HepG2 (cell line): Measurements from ENCODE around the gene DLX1. TPM values are rescaled to one million over a fixed set of nuclear protein-coding genes. Genes with fewer than 3 reads are reported as not detected.
A peak's percentile ranks its signal among the peaks of the same experiment; 100 is the strongest.

Experiments
- AGO2 ChIP-seq: fragments of 200-400 bp; formaldehyde crosslinking; optimal IDR thresholded peaks from 2 replicates; pipeline ENCODE3; 2017; ENCODE audit warnings: mild to moderate bottlenecking, low read depth, low read length, moderate library complexity
- BCL6 ChIP-seq: IDR thresholded peaks from 2 replicates; pipeline ENCODE4 v1.6.1; 2016; ENCODE audit warnings: missing genetic modification reagents, missing compliant biosample characterization
- ETV5 ChIP-seq: IDR thresholded peaks from 2 replicates; pipeline ENCODE4 v1.6.1; 2018; ENCODE audit warnings: missing biosample characterization, missing genetic modification reagents, inconsistent platforms, borderline replicate concordance
- GLI4 ChIP-seq: sonication (generic); formaldehyde crosslinking; IDR thresholded peaks from 2 replicates; pipeline ENCODE4 v1.5.1; 2020; ENCODE audit warnings: missing genetic modification reagents, mild to moderate bottlenecking, moderate library complexity, borderline replicate concordance
- HOXA9 ChIP-seq: sonication (generic); formaldehyde crosslinking; IDR thresholded peaks from 2 replicates; pipeline ENCODE4 v1.8.1; 2022; ENCODE audit warnings: missing genetic modification reagents, mild to moderate bottlenecking, moderate library complexity, borderline replicate concordance
- MEIS2 ChIP-seq: sonication (generic); formaldehyde crosslinking; IDR thresholded peaks from 2 replicates; pipeline ENCODE4 v1.9.0; 2021; ENCODE audit warnings: mild to moderate bottlenecking, missing genetic modification reagents
- MTF2 ChIP-seq: sonication (generic); formaldehyde crosslinking; IDR thresholded peaks from 2 replicates; pipeline ENCODE4 v1.5.0; 2020; ENCODE audit warnings: missing genetic modification reagents, borderline replicate concordance
- RCOR2 ChIP-seq: IDR thresholded peaks from 2 replicates; pipeline ENCODE4 v1.6.1; 2016; ENCODE audit warnings: missing biosample characterization, missing genetic modification reagents
- TBP ChIP-seq: sonication (generic); formaldehyde crosslinking; IDR thresholded peaks from 2 replicates; pipeline ENCODE4 v1.5.0; 2020; ENCODE audit warnings: missing genetic modification reagents
- YY1 ChIP-seq: IDR thresholded peaks from 2 replicates; pipeline ENCODE4 v1.6.1; 2011; ENCODE audit warnings: low read length, low read depth, moderate library complexity, mild to moderate bottlenecking; ENCODE audit not compliant: insufficient read depth, insufficient replicate concordance
- ZNF589 ChIP-seq: sonication (generic); formaldehyde crosslinking; conservative IDR thresholded peaks from 2 replicates; pipeline ENCODE4 v1.8.0; 2022; ENCODE audit warnings: mild to moderate bottlenecking, moderate library complexity, missing genetic modification reagents
- ZNF614 ChIP-seq: IDR thresholded peaks from 2 replicates; pipeline ENCODE4 v1.6.1; 2018; ENCODE audit warnings: missing biosample characterization, missing genetic modification reagents, inconsistent platforms, borderline replicate concordance
- ZNF709 ChIP-seq: sonication (generic); formaldehyde crosslinking; IDR thresholded peaks from 2 replicates; pipeline ENCODE4 v1.5.0; 2020; ENCODE audit warnings: mild to moderate bottlenecking, missing genetic modification reagents
- polyA plus RNA-seq, 8 experiments: library from polyadenylated mRNA; depleted of rRNA in 3 of 8; stranded (reverse) in 7 of 8; unstranded in 1 of 8; fragments of >200 nt; fragmentation: Illumina TruSeq in 4 of 8; extraction: Trizol in 4 of 8; gene quantifications; 2 replicates each; pipeline versions ENCODE4 v1.2.1 to v1.2.3, GENCODE V29; 2011 to 2016; ENCODE audit warnings: low read depth in 4 of 8, missing spikeins in 1 of 8, mixed read lengths in 1 of 8; ENCODE audit not compliant: insufficient read depth in 1 of 8
- total RNA-seq, 5 experiments: library from RNA; depleted of rRNA; stranded (reverse); fragments of >200 nt; fragmentation: Illumina TruSeq; extraction: Trizol; gene quantifications; 2 replicates each; pipeline ENCODE4 v1.2.3, GENCODE V29; 2016; ENCODE audit warnings: low read depth in 1 of 5
- TF ChIP-seq, protein P1 (sequence below): sonication (generic); formaldehyde crosslinking; IDR thresholded peaks from 2 replicates; pipeline ENCODE4 v1.4.0; 2020; ENCODE audit warnings: missing genetic modification reagents
- TF ChIP-seq, protein P2 (sequence below): sonication (generic); formaldehyde crosslinking; IDR thresholded peaks from 2 replicates; pipeline ENCODE4 v1.8.0; 2022; ENCODE audit warnings: low read depth, missing genetic modification reagents
- TF ChIP-seq, protein P3 (sequence below): sonication (generic); formaldehyde crosslinking; IDR thresholded peaks from 2 replicates; pipeline ENCODE4 v1.4.0; 2020; ENCODE audit warnings: missing genetic modification reagents, borderline replicate concordance
- TF ChIP-seq, protein P4 (sequence below): sonication (generic); formaldehyde crosslinking; IDR thresholded peaks from 2 replicates; pipeline ENCODE4 v1.8.0; 2022; ENCODE audit warnings: mild to moderate bottlenecking, missing genetic modification reagents, borderline replicate concordance
- TF ChIP-seq, protein P5 (sequence below): sonication (generic); formaldehyde crosslinking; IDR thresholded peaks from 2 replicates; pipeline ENCODE4 v1.4.0; 2020; ENCODE audit warnings: missing genetic modification reagents

The DLX1 gene
- total and polyA plus RNA-seq, 2 of the 13 experiments (the other 11 are each of a cell fraction or from before 2014, with no cell fraction given) = 0.18 to 0.86 TPM

DNA sequence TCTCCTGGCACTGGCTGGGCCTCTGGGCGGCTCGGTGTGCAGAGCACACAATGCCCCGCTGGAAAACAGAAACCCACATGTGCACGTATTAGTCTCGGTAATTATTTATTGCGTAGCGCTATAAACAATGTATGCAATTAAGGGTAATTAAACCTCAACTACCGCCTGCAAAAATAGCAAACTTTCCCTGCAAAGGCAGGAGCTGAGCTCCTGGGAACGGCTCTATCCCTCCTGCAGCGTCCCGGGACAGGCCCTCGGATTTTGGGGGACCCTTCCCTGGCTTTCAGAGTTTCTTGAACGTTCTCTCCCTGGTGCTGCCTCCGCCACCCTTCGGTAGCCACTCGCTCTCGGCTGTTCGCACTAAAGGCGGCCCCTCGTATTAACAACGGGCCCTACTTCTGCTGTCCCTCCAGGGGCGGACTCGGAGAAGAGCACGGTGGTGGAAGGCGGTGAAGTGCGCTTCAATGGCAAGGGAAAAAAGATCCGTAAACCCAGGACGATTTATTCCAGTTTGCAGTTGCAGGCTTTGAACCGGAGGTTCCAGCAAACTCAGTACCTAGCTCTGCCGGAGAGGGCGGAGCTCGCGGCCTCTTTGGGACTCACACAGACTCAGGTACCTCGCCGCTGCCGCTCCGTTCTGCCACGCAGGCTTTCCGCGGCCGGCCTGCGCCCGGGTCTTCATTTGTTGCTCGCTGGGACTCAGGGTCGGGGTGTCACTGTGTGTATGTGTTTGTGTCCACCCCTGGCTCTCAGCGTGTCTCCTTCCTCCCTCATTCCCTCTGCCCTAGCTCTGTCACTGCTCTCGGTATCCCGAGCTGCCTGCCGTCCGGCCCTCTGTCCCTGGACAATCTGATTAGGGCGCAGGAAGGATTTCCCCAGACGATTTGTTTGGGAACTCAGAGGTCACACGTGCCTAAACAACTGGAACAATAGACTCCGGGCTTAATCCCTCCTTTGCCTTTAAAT is 1.2 kb downstream of the DLX1 start (continued):
- TF ChIP-seq, protein P1, sequence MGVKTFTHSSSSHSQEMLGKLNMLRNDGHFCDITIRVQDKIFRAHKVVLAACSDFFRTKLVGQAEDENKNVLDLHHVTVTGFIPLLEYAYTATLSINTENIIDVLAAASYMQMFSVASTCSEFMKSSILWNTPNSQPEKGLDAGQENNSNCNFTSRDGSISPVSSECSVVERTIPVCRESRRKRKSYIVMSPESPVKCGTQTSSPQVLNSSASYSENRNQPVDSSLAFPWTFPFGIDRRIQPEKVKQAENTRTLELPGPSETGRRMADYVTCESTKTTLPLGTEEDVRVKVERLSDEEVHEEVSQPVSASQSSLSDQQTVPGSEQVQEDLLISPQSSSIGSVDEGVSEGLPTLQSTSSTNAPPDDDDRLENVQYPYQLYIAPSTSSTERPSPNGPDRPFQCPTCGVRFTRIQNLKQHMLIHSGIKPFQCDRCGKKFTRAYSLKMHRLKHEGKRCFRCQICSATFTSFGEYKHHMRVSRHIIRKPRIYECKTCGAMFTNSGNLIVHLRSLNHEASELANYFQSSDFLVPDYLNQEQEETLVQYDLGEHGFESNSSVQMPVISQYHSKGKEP (CRISPR knock-in tag) = no peak
- TF ChIP-seq AGO2 (no peak), ZNF614 (CRISPR knock-in tag) (no peak), RCOR2 (CRISPR knock-in tag) (no peak), MEIS2 (CRISPR knock-in tag) (no peak), HOXA9 (CRISPR knock-in tag) (no peak), GLI4 (no peak), YY1 (no peak), MTF2 (CRISPR knock-in tag) (peak; percentile 53; the same call in 1 of the 2 replicates), ETV5 (no peak), TBP (CRISPR knock-in tag) (no peak), BCL6 (peak; percentile 46), ZNF589 (no peak), ZNF709 (peak; percentile 66; the same call in 1 of the 2 replicates)
- TF ChIP-seq, protein P2, sequence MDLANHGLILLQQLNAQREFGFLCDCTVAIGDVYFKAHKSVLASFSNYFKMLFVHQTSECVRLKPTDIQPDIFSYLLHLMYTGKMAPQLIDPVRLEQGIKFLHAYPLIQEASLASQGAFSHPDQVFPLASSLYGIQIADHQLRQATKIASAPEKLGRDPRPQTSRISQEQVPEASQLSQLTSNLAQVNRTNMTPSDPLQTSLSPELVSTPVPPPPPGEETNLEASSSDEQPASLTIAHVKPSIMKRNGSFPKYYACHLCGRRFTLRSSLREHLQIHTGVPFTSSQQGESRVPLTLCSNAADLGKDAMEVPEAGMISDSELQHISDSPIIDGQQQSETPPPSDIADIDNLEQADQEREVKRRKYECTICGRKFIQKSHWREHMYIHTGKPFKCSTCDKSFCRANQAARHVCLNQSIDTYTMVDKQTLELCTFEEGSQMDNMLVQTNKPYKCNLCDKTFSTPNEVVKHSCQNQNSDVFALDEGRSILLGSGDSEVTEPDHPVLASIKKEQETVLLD (CRISPR knock-in tag) = no peak
- TF ChIP-seq, protein P3, sequence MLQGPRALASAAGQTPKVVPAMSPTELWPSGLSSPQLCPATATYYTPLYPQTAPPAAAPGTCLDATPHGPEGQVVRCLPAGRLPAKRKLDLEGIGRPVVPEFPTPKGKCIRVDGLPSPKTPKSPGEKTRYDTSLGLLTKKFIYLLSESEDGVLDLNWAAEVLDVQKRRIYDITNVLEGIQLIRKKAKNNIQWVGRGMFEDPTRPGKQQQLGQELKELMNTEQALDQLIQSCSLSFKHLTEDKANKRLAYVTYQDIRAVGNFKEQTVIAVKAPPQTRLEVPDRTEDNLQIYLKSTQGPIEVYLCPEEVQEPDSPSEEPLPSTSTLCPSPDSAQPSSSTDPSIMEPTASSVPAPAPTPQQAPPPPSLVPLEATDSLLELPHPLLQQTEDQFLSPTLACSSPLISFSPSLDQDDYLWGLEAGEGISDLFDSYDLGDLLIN = no peak
- TF ChIP-seq, protein P4, sequence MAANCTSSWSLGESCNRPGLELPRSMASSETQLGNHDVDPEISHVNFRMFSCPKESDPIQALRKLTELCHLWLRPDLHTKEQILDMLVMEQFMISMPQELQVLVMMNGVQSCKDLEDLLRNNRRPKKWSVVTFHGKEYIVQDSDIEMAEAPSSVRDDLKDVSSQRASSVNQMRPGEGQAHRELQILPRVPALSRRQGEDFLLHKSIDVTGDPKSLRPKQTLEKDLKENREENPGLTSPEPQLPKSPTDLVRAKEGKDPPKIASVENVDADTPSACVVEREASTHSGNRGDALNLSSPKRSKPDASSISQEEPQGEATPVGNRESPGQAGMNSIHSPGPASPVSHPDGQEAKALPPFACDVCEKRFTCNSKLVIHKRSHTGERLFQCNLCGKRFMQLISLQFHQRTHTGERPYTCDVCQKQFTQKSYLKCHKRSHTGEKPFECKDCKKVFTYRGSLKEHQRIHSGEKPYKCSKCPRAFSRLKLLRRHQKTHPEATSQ (CRISPR knock-in tag) = no peak
- TF ChIP-seq, protein P5, sequence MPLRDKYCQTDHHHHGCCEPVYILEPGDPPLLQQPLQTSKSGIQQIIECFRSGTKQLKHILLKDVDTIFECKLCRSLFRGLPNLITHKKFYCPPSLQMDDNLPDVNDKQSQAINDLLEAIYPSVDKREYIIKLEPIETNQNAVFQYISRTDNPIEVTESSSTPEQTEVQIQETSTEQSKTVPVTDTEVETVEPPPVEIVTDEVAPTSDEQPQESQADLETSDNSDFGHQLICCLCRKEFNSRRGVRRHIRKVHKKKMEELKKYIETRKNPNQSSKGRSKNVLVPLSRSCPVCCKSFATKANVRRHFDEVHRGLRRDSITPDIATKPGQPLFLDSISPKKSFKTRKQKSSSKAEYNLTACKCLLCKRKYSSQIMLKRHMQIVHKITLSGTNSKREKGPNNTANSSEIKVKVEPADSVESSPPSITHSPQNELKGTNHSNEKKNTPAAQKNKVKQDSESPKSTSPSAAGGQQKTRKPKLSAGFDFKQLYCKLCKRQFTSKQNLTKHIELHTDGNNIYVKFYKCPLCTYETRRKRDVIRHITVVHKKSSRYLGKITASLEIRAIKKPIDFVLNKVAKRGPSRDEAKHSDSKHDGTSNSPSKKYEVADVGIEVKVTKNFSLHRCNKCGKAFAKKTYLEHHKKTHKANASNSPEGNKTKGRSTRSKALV (CRISPR knock-in tag) = peak; percentile 93
